ENCODE data around the gene CDON.

The CDON gene

GRCh38 chr11:125934473-125934872 lies 128.2 kb downstream of the CDON start:
- Histone ChIP-seq H3K4me3 (ENCODE audit: low read length) (no peak overlapping the region), H3K36me3 (ENCODE audit: control insufficient read depth, low read depth, low read length) (no peaks in the 10 kb centered on the region), H3K9me3 (ENCODE audit: control insufficient read depth, low read depth, low read length) (no peaks in the 10 kb centered on the region), H3K9ac (ENCODE audit: low read length) (no peak overlapping the region), H3K4me1 (ENCODE audit: control insufficient read depth, low read depth, low read length) (peaks cover 26% of the 10 kb centered on the region), H3K27me3 (ENCODE audit: control insufficient read depth, insufficient read depth, low read length) (peaks cover 20% of the 10 kb centered on the region), H3K27ac (ENCODE audit: low read length) (no peak overlapping the region)

- no peaks in the 10 kb centered on the region for H3K36me3 ChIP-seq (ENCODE audit: control insufficient read depth, low read depth, low read length)
- peak overlapping the region; percentile 4 for H3K9ac ChIP-seq (ENCODE audit: low read length)
- peaks cover 20% of the 10 kb centered on the region for H3K27me3 ChIP-seq (ENCODE audit: control insufficient read depth, insufficient read depth, low read length)
- H3K4me1 ChIP-seq (ENCODE audit: control insufficient read depth, low read depth, low read length): peaks cover 20% of the 10 kb centered on the region
- H3K4me3 ChIP-seq (ENCODE audit: low read length): no peak overlapping the region
- no peak overlapping the region for H3K27ac ChIP-seq (ENCODE audit: low read length)
- H3K9me3 ChIP-seq (ENCODE audit: control insufficient read depth, low read depth, low read length): no peaks in the 10 kb centered on the region
These were observed 129.4 kb downstream of the CDON start for GRCh38 chr11:125933030-125933813.

- Histone ChIP-seq H3K9ac (ENCODE audit: low read length) (no peak overlapping the region), H3K4me1 (ENCODE audit: control insufficient read depth, low read depth, low read length) (peaks cover 20% of the 10 kb centered on the region), H3K4me3 (ENCODE audit: low read length) (no peak overlapping the region), H3K9me3 (ENCODE audit: control insufficient read depth, low read depth, low read length) (no peaks in the 10 kb centered on the region), H3K27me3 (ENCODE audit: control insufficient read depth, insufficient read depth, low read length) (peaks cover 20% of the 10 kb centered on the region), H3K36me3 (ENCODE audit: control insufficient read depth, low read depth, low read length) (no peaks in the 10 kb centered on the region), H3K27ac (ENCODE audit: low read length) (no peak overlapping the region)
These were observed 130.4 kb downstream of the CDON start for GRCh38 chr11:125932301-125932700.

- no peaks in the 10 kb centered on the region for H3K36me3 ChIP-seq (ENCODE audit: control insufficient read depth, low read depth, low read length)
- peaks cover 20% of the 10 kb centered on the region for H3K27me3 ChIP-seq (ENCODE audit: control insufficient read depth, insufficient read depth, low read length)
- no peak overlapping the region for H3K4me3 ChIP-seq (ENCODE audit: low read length)
- no peak overlapping the region for H3K9ac ChIP-seq (ENCODE audit: low read length)
- H3K27ac ChIP-seq (ENCODE audit: low read length): no peak overlapping the region
- peaks cover 20% of the 10 kb centered on the region for H3K4me1 ChIP-seq (ENCODE audit: control insufficient read depth, low read depth, low read length)
- no peaks in the 10 kb centered on the region for H3K9me3 ChIP-seq (ENCODE audit: control insufficient read depth, low read depth, low read length)
These were observed 131.0 kb downstream of the CDON start for GRCh38 chr11:125931668-125932067.

- Histone ChIP-seq H3K27ac (ENCODE audit: low read length) (no peak overlapping the region), H3K4me1 (ENCODE audit: control insufficient read depth, low read depth, low read length) (peaks cover 20% of the 10 kb centered on the region), H3K4me3 (ENCODE audit: low read length) (no peak overlapping the region), H3K9me3 (ENCODE audit: control insufficient read depth, low read depth, low read length) (no peaks in the 10 kb centered on the region), H3K27me3 (ENCODE audit: control insufficient read depth, insufficient read depth, low read length) (peaks cover 20% of the 10 kb centered on the region), H3K9ac (ENCODE audit: low read length) (no peak overlapping the region), H3K36me3 (ENCODE audit: control insufficient read depth, low read depth, low read length) (no peaks in the 10 kb centered on the region)
These were observed 131.6 kb downstream of the CDON start for GRCh38 chr11:125931116-125931515.

GRCh38 chr11:125930076-125930450 lies 132.6 kb downstream of the CDON start:
- Histone ChIP-seq H3K4me3 (ENCODE audit: low read length) (no peak overlapping the region), H3K9me3 (ENCODE audit: control insufficient read depth, low read depth, low read length) (no peaks in the 10 kb centered on the region), H3K9ac (ENCODE audit: low read length) (no peak overlapping the region), H3K36me3 (ENCODE audit: control insufficient read depth, low read depth, low read length) (no peaks in the 10 kb centered on the region), H3K27me3 (ENCODE audit: control insufficient read depth, insufficient read depth, low read length) (peaks cover 20% of the 10 kb centered on the region), H3K4me1 (ENCODE audit: control insufficient read depth, low read depth, low read length) (peaks cover 20% of the 10 kb centered on the region), H3K27ac (ENCODE audit: low read length) (no peak overlapping the region)

- Histone ChIP-seq H3K4me3 (ENCODE audit: low read length) (no peak overlapping the region), H3K36me3 (ENCODE audit: control insufficient read depth, low read depth, low read length) (no peaks in the 10 kb centered on the region), H3K4me1 (ENCODE audit: control insufficient read depth, low read depth, low read length) (peaks cover 20% of the 10 kb centered on the region), H3K27me3 (ENCODE audit: control insufficient read depth, insufficient read depth, low read length) (peaks cover 20% of the 10 kb centered on the region), H3K9me3 (ENCODE audit: control insufficient read depth, low read depth, low read length) (no peaks in the 10 kb centered on the region), H3K27ac (ENCODE audit: low read length) (no peak overlapping the region), H3K9ac (ENCODE audit: low read length) (no peak overlapping the region)
These were observed 133.1 kb downstream of the CDON start for GRCh38 chr11:125929445-125930075.

GRCh38 chr11:125926682-125927081 lies 136.0 kb downstream of the CDON start:
- peaks cover under 1% of the 10 kb centered on the region for H3K4me1 ChIP-seq (ENCODE audit: control insufficient read depth, low read depth, low read length)
- no peak overlapping the region for H3K4me3 ChIP-seq (ENCODE audit: low read length)
- no peaks in the 10 kb centered on the region for H3K36me3 ChIP-seq (ENCODE audit: control insufficient read depth, low read depth, low read length)
- H3K27me3 ChIP-seq (ENCODE audit: control insufficient read depth, insufficient read depth, low read length): peaks cover 7% of the 10 kb centered on the region
- H3K9me3 ChIP-seq (ENCODE audit: control insufficient read depth, low read depth, low read length): no peaks in the 10 kb centered on the region
- H3K27ac ChIP-seq (ENCODE audit: low read length): no peak overlapping the region
- H3K9ac ChIP-seq (ENCODE audit: low read length): no peak overlapping the region

- H3K4me1 ChIP-seq (ENCODE audit: control insufficient read depth, low read depth, low read length): no peaks in the 10 kb centered on the region
- no peaks in the 10 kb centered on the region for H3K9me3 ChIP-seq (ENCODE audit: control insufficient read depth, low read depth, low read length)
- no peaks in the 10 kb centered on the region for H3K36me3 ChIP-seq (ENCODE audit: control insufficient read depth, low read depth, low read length)
- no peak overlapping the region for H3K4me3 ChIP-seq (ENCODE audit: low read length)
- H3K9ac ChIP-seq (ENCODE audit: low read length): no peak overlapping the region
- H3K27ac ChIP-seq (ENCODE audit: low read length): no peak overlapping the region
- no peaks in the 10 kb centered on the region for H3K27me3 ChIP-seq (ENCODE audit: control insufficient read depth, insufficient read depth, low read length)
These were observed 136.9 kb downstream of the CDON start for GRCh38 chr11:125925804-125926203.

GRCh38 chr11:125925247-125925740 lies 137.4 kb downstream of the CDON start:
- H3K9me3 ChIP-seq (ENCODE audit: control insufficient read depth, low read depth, low read length): no peaks in the 10 kb centered on the region
- H3K27me3 ChIP-seq (ENCODE audit: control insufficient read depth, insufficient read depth, low read length): no peaks in the 10 kb centered on the region
- no peaks in the 10 kb centered on the region for H3K36me3 ChIP-seq (ENCODE audit: control insufficient read depth, low read depth, low read length)
- no peak overlapping the region for H3K27ac ChIP-seq (ENCODE audit: low read length)
- H3K4me3 ChIP-seq (ENCODE audit: low read length): no peak overlapping the region
- H3K9ac ChIP-seq (ENCODE audit: low read length): no peak overlapping the region
- no peaks in the 10 kb centered on the region for H3K4me1 ChIP-seq (ENCODE audit: control insufficient read depth, low read depth, low read length)

- Histone ChIP-seq H3K36me3 (ENCODE audit: control insufficient read depth, low read depth, low read length) (no peaks in the 10 kb centered on the region), H3K4me3 (ENCODE audit: low read length) (no peak overlapping the region), H3K9me3 (ENCODE audit: control insufficient read depth, low read depth, low read length) (no peaks in the 10 kb centered on the region), H3K27me3 (ENCODE audit: control insufficient read depth, insufficient read depth, low read length) (no peaks in the 10 kb centered on the region), H3K9ac (ENCODE audit: low read length) (no peak overlapping the region), H3K27ac (ENCODE audit: low read length) (no peak overlapping the region), H3K4me1 (ENCODE audit: control insufficient read depth, low read depth, low read length) (no peaks in the 10 kb centered on the region)
These were observed 138.2 kb downstream of the CDON start for GRCh38 chr11:125924384-125925007.
